Stimulated activated CD8-positive, alpha-beta memory T cell treated with anti-CD3 and anti-CD28 coated beads, Interleukin-12 subunit alpha, Interleukin-12 subunit beta, amount 100 ng/mL, for 24 hours (primary cell): ENCODE measurements around the gene RGL4.

Experiments
- DNase-seq: peaks from one replicate; pipeline ENCODE4 v3.0.0-alpha.2; 2020; ENCODE audit errors: extremely low read depth

Gene RGL4

GRCh38 chr22:23743303-23743705, 52.5 kb downstream of the RGL4 start:
- DNase-seq = no peak

GRCh38 chr22:23744001-23744400, 53.2 kb downstream of the RGL4 start:
- no peak for DNase-seq

- DNase-seq = no peak
Measured at GRCh38 chr22:23744485-23744884, 53.7 kb downstream of the RGL4 start.

- DNase-seq = no peak
Measured at GRCh38 chr22:23745791-23746190, 55.0 kb downstream of the RGL4 start.
